GM18498 (cell line): ENCODE results near the gene IL24.

Source experiments
- ATAC-seq: cut with Tn5 transposase; IDR thresholded peaks from one replicate; pipeline ENCODE4 v1.9.1; 2021; ENCODE audit warnings: mild to moderate bottlenecking, moderate library complexity; ENCODE audit not compliant: unreplicated experiment

Gene IL24

DNA sequence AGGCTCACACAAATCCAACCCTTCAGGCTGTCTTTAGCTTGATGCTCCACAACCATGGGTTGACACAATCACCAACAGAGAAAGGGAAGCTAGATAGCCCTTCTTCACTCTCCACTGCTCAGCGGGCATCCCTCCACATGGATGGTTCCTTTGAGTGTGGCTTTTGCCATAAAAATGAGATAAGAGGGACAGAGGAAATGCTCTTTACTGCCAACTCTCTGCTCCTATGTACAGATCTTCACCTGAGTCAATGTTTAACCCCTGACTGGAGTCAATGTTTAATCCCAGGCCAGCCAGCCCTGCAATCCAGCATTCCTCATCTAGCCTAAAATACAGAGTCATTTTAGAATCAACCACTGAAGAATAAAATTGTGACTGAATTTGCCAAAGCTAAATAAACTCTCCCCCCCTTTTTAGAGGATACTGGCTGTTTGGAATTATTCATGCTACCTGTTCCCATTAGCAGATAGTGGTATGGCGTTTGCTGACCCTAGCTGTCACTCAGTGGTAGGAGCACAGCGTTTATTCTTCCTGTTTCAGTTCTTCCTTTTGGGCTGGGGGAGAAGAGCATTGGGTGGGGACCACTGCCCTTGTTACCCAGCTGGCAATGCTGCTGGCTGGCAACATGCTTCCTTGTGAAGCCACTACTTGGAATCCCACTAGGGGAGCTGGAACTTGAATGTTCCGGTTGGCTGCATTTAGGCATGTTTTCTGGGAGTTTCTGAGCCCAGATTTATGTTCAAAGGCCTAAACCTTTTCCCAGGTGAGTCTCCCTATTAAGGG, 54.3 kb downstream of the IL24 start:
- ATAC-seq: no peak

- ATAC-seq: no peak
Observed at GRCh38 chr1:206952171-206952570, 54.9 kb downstream of the IL24 start.

DNA sequence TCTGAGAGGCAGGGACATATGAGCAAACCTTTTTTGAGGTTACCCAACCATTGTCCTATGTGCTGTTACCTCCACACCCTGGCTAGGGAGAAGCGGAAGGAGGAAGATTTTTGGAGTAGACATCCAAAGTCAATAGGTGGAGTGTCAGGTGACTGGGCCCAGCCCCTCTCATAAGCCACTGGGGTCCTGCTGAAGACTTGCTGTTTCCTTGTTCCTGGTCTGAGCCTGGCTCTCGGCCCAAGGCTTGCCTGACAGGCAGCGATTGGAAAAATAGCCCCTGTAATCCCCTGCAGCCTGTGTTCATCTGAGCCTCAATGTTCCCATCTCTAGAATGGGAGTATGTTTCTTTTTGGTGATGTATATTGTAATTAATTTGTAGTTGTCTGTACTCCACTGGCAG, 55.9 kb downstream of the IL24 start:
- no peak for ATAC-seq

DNA sequence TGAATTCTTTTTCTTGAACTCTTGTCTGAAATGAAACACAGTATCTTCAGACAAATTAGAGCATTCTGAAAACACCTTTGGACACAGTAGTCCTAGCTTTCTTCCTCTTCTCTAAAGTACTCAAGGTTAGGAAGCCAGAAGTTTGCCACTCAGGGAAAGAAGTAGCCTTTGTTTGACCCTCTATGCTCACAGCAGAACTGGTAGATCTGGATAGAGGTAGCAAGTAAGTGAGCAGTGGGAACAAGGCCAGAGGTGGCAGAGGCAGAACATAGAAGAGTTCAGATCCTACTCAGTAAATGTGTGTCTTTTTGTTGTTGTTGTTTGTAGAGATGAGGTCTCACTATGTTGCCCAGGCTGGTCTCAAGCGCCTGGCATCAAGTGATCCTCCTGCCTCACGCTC, 56.4 kb downstream of the IL24 start:
- no peak for ATAC-seq
